ENCODE results near the gene TRIOBP.

GRCh38 chr22:37739611-37740049, 42.8 kb downstream of the TRIOBP start:
- TF ChIP-seq POLR2A (IDR thresholded peaks at IDR 0.05; ENCODE audit: low read depth, low read length): no peak
- TF ChIP-seq CTCF (conservative IDR thresholded peaks at IDR 0.05; ENCODE audit: low read depth, low read length): no peak
- TF ChIP-seq MXI1 (IDR thresholded peaks at IDR 0.05; ENCODE audit: borderline replicate concordance, low read depth, low read length): no peak
- TF ChIP-seq RFX5 (IDR thresholded peaks at IDR 0.05; ENCODE audit: low read depth, low read length): no peak
- TF ChIP-seq USF2 (IDR thresholded peaks at IDR 0.05; ENCODE audit: low read depth, low read length): no peak
- no peak for TF ChIP-seq CEBPB (IDR thresholded peaks at IDR 0.05; ENCODE audit: low read depth, low read length)
- no peak for TF ChIP-seq SMC3 (IDR thresholded peaks at IDR 0.05; ENCODE audit: low read depth, low read length)
- TF ChIP-seq BHLHE40 (IDR thresholded peaks at IDR 0.05; ENCODE audit: low read depth, low read length): no peak
- no peak for TF ChIP-seq MAZ (IDR thresholded peaks at IDR 0.05; ENCODE audit: borderline replicate concordance, low read depth, low read length)
- no peak for TF ChIP-seq RAD21 (IDR thresholded peaks at IDR 0.05; ENCODE audit: low read length)
- TF ChIP-seq RCOR1 (IDR thresholded peaks at IDR 0.05; ENCODE audit: insufficient replicate concordance, low read length): no peak

All from IMR-90 (cell line).